Measurements from ENCODE around the gene CEP55. TPM values are rescaled to one million over a fixed set of nuclear protein-coding genes. Genes with fewer than 3 reads are reported as not detected.
"Not testable (repeated sequence)": the region's sequence is repeated elsewhere in the genome, so short reads cannot be mapped to it uniquely, and the experiment has no call there.

The CEP55 gene
- total and polyA plus RNA-seq, 2 donors (not counting 1 experiment from before 2014, with no cell fraction given): 16.1 to 19.0 TPM

DNA sequence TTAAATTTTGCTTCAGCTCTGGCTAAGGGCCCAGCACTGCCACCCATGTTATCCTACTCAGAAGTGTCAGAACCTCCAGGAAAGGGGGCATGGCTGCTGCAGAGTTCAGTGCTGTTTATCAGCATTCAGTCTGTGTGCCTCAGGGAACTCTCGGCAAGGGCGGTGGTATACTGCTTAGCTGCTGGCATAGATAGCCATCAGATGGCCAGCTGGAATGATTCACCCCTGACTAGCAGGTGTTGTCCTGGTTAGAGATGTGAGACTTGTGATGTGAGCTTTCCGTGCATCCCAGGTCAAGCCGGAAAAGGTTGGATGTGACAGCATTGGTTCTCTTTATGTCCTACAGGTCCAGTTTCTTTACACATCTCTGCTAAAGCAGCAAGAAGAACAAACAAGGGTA is 22.1 kb downstream of the CEP55 start:
- no peaks in the 10 kb centered on the region for H3K79me2 ChIP-seq (ENCODE audit: control insufficient read depth, insufficient read depth, low read length)
- DNase-seq (ENCODE audit: low read depth in 2 of 2): no peak
- no peaks in the 10 kb centered on the region for H3K9me3 ChIP-seq (ENCODE audit: control insufficient read depth, insufficient read depth, low read depth, low read length)
- TF ChIP-seq, protein P1, sequence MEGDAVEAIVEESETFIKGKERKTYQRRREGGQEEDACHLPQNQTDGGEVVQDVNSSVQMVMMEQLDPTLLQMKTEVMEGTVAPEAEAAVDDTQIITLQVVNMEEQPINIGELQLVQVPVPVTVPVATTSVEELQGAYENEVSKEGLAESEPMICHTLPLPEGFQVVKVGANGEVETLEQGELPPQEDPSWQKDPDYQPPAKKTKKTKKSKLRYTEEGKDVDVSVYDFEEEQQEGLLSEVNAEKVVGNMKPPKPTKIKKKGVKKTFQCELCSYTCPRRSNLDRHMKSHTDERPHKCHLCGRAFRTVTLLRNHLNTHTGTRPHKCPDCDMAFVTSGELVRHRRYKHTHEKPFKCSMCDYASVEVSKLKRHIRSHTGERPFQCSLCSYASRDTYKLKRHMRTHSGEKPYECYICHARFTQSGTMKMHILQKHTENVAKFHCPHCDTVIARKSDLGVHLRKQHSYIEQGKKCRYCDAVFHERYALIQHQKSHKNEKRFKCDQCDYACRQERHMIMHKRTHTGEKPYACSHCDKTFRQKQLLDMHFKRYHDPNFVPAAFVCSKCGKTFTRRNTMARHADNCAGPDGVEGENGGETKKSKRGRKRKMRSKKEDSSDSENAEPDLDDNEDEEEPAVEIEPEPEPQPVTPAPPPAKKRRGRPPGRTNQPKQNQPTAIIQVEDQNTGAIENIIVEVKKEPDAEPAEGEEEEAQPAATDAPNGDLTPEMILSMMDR (conservative IDR thresholded peaks at IDR 0.05 in 1 of 2, IDR thresholded peaks at IDR 0.05 in 1 of 2; ENCODE audit: low read depth in 1 of 2, low read length in 2 of 2): no peak
- TF ChIP-seq EZH2 (IDR thresholded peaks at IDR 0.05; ENCODE audit: low read length, missing control alignments): no peak
- H3K4me1 ChIP-seq (ENCODE audit: control insufficient read depth, extremely low read depth, insufficient read depth, low read length): peaks cover 4% of the 10 kb centered on the region
- no peaks in the 10 kb centered on the region for H3K27me3 ChIP-seq (ENCODE audit: control insufficient read depth, insufficient read depth, low read length)
- H3K36me3 ChIP-seq (ENCODE audit: control insufficient read depth, insufficient read depth, low read length): peaks cover 8% of the 10 kb centered on the region
- no peak overlapping the region for H3K9ac ChIP-seq (ENCODE audit: insufficient read depth, low read length)
- no peaks in the 10 kb centered on the region for H4K20me1 ChIP-seq (ENCODE audit: control insufficient read depth, extremely low read depth, insufficient read depth, low read length)
- no peak overlapping the region for H3K4me2 ChIP-seq (ENCODE audit: extremely low read depth, insufficient read depth, low read length)
- H3K27ac ChIP-seq (ENCODE audit: insufficient read depth, low read length): no peak overlapping the region
- H3K4me3 ChIP-seq (replicated peaks in 1 of 4; ENCODE audit: control extremely low read depth in 1 of 4, insufficient read depth in 1 of 4, low read depth in 3 of 4, low read length in 4 of 4): no peak overlapping the region
- no peak overlapping the region for H2AFZ ChIP-seq (ENCODE audit: low read length)

DNA sequence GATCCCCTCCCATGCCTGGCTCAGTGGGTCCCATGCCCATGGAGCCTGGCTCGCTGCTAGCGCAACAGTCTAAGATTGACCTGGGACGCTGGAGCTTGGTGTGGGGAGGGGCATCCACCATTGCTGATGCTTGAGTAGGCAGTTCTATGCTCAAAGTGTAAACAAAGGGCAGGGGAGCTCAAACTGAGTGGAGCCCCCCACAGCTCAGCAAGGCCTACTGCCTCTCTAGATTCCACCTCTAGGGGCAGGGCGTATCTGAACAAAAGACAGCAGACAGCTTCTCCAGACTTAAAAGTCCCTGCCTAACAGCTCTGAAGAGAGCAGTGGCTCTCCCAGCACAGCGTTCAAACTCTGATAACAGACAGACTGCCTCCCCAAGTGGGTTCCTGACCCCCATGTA is 38.9 kb downstream of the CEP55 start:
- Histone ChIP-seq H3K4me1 (ENCODE audit: control insufficient read depth, extremely low read depth, insufficient read depth, low read length) (no peaks in the 10 kb centered on the region), H3K36me3 (ENCODE audit: control insufficient read depth, insufficient read depth, low read length) (no peaks in the 10 kb centered on the region), H3K9ac (ENCODE audit: insufficient read depth, low read length) (no peak overlapping the region), H3K4me3 (replicated peaks in 1 of 4; ENCODE audit: control extremely low read depth in 1 of 4, insufficient read depth in 1 of 4, low read depth in 3 of 4, low read length in 4 of 4) (no peak overlapping the region), H2AFZ (ENCODE audit: low read length) (no peak overlapping the region), H3K27ac (ENCODE audit: insufficient read depth, low read length) (no peak overlapping the region), H3K79me2 (ENCODE audit: control insufficient read depth, insufficient read depth, low read length) (no peaks in the 10 kb centered on the region), H3K27me3 (ENCODE audit: control insufficient read depth, insufficient read depth, low read length) (no peaks in the 10 kb centered on the region), H4K20me1 (ENCODE audit: control insufficient read depth, extremely low read depth, insufficient read depth, low read length) (no peaks in the 10 kb centered on the region), H3K9me3 (ENCODE audit: control insufficient read depth, insufficient read depth, low read depth, low read length) (no peaks in the 10 kb centered on the region), H3K4me2 (ENCODE audit: extremely low read depth, insufficient read depth, low read length) (no peak overlapping the region)
- DNase-seq (ENCODE audit: low read depth in 2 of 2): no peak
- TF ChIP-seq EZH2 (IDR thresholded peaks at IDR 0.05; ENCODE audit: low read length, missing control alignments): no peak
- TF ChIP-seq, protein P1 (conservative IDR thresholded peaks at IDR 0.05 in 1 of 2, IDR thresholded peaks at IDR 0.05 in 1 of 2; ENCODE audit: low read depth in 1 of 2, low read length in 2 of 2): no peak

DNA sequence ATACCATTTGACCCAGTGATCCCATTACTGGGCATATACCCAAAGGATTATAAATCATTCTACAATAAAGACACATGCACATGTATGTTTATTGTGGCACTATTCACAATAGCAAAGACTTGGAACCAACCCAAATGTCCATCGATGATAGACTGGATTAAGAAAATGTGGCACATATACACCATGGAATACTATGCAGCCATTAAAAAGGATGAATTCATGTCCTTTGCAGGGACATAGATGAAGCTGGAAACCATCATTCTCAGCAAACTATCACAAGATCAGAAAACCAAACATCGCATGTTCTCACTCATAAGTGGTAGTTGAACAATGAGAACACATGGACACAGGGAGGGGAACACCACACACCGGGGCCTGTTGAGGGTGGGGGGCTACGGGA is 44.5 kb downstream of the CEP55 start:
- not testable (repeated sequence) for H3K4me2 ChIP-seq (ENCODE audit: extremely low read depth, insufficient read depth, low read length); H2AFZ ChIP-seq (ENCODE audit: low read length); H3K79me2 ChIP-seq (ENCODE audit: control insufficient read depth, insufficient read depth, low read length); H3K9me3 ChIP-seq (ENCODE audit: control insufficient read depth, insufficient read depth, low read depth, low read length); H3K4me3 ChIP-seq (replicated peaks in 1 of 4; ENCODE audit: control extremely low read depth in 1 of 4, insufficient read depth in 1 of 4, low read depth in 3 of 4, low read length in 4 of 4); H3K9ac ChIP-seq (ENCODE audit: insufficient read depth, low read length); H3K27ac ChIP-seq (ENCODE audit: insufficient read depth, low read length); DNase-seq (ENCODE audit: low read depth in 2 of 2); H4K20me1 ChIP-seq (ENCODE audit: control insufficient read depth, extremely low read depth, insufficient read depth, low read length); H3K27me3 ChIP-seq (ENCODE audit: control insufficient read depth, insufficient read depth, low read length); H3K4me1 ChIP-seq (ENCODE audit: control insufficient read depth, extremely low read depth, insufficient read depth, low read length); H3K36me3 ChIP-seq (ENCODE audit: control insufficient read depth, insufficient read depth, low read length)
